HepG2 (cell line): ENCODE results near the gene SMIM11. TPM values are rescaled to one million over a fixed set of nuclear protein-coding genes. Genes with fewer than 3 reads are reported as not detected.

Source experiments
- AGO1 ChIP-seq: fragments of 200-400 bp; formaldehyde crosslinking; IDR thresholded peaks from 2 replicates; pipeline ENCODE4 v1.6.1; 2017; ENCODE audit warnings: mild to moderate bottlenecking, low read depth, low read length, moderate library complexity; ENCODE audit not compliant: poor library complexity, severe bottlenecking
- AGO2 ChIP-seq: fragments of 200-400 bp; formaldehyde crosslinking; optimal IDR thresholded peaks from 2 replicates; pipeline ENCODE3; 2017; ENCODE audit warnings: mild to moderate bottlenecking, low read depth, low read length, moderate library complexity
- ARID2 ChIP-seq: sonication (generic); formaldehyde crosslinking; IDR thresholded peaks from 2 replicates; pipeline ENCODE4 v1.8.1; 2022; ENCODE audit warnings: mild to moderate bottlenecking, missing genetic modification reagents, borderline replicate concordance
- CCAR2 ChIP-seq: fragments of 200-400 bp; formaldehyde crosslinking; optimal IDR thresholded peaks from 2 replicates; pipeline ENCODE3; 2018; ENCODE audit warnings: low read depth, mild to moderate bottlenecking, low read length, moderate library complexity
- CHD4 ChIP-seq: fragments of 200-600 bp; sonication (generic); IDR thresholded peaks from 2 replicates; pipeline ENCODE4 v1.7.0; 2017; ENCODE audit warnings: mild to moderate bottlenecking, low read length, borderline replicate concordance
- GTF3A ChIP-seq: sonication (generic); formaldehyde crosslinking; conservative IDR thresholded peaks from 2 replicates; pipeline ENCODE4 v1.4.0; 2020; ENCODE audit warnings: mild to moderate bottlenecking, missing genetic modification reagents
- HDAC2 ChIP-seq: sonication (generic); formaldehyde crosslinking; IDR thresholded peaks from 2 replicates; pipeline ENCODE4 v1.4.0; 2020; ENCODE audit warnings: missing genetic modification reagents
- HHEX ChIP-seq: IDR thresholded peaks from 2 replicates; pipeline ENCODE4 v1.6.1; 2016; ENCODE audit warnings: control low read depth
- HOXA3 ChIP-seq: sonication (generic); formaldehyde crosslinking; IDR thresholded peaks from 2 replicates; pipeline ENCODE4 v1.5.0; 2020; ENCODE audit warnings: missing genetic modification reagents
- KLF6 ChIP-seq: IDR thresholded peaks from 2 replicates; pipeline ENCODE4 v1.8.0; 2016; ENCODE audit warnings: missing biosample characterization, missing genetic modification reagents
- KMT2B ChIP-seq: IDR thresholded peaks from 2 replicates; pipeline ENCODE4 v1.6.1; 2016; ENCODE audit warnings: missing genetic modification reagents, missing compliant biosample characterization
- MBD4 ChIP-seq: IDR thresholded peaks from 2 replicates; pipeline ENCODE4 v1.6.1; 2012; ENCODE audit warnings: low read length, inconsistent platforms, borderline replicate concordance
- MBNL3 ChIP-seq: fragments of 250-450 bp; sonication (Bioruptor Pico); conservative IDR thresholded peaks from 2 replicates; pipeline ENCODE4 v1.8.0; 2022; ENCODE audit warnings: mild to moderate bottlenecking, inconsistent platforms
- MIER2 ChIP-seq: IDR thresholded peaks from 2 replicates; pipeline ENCODE4 v1.6.1; 2016; ENCODE audit warnings: missing biosample characterization, missing genetic modification reagents
- MTF2 ChIP-seq: sonication (generic); formaldehyde crosslinking; IDR thresholded peaks from 2 replicates; pipeline ENCODE4 v1.5.0; 2020; ENCODE audit warnings: missing genetic modification reagents, borderline replicate concordance
- NAIF1 ChIP-seq: sonication (generic); formaldehyde crosslinking; IDR thresholded peaks from 2 replicates; pipeline ENCODE4 v1.5.0; 2020; ENCODE audit warnings: mild to moderate bottlenecking, missing genetic modification reagents, borderline replicate concordance
- NR2C2 ChIP-seq: sonication (generic); formaldehyde crosslinking; IDR thresholded peaks from 2 replicates; pipeline ENCODE4 v1.4.0; 2020; ENCODE audit warnings: missing genetic modification reagents, mild to moderate bottlenecking, moderate library complexity, borderline replicate concordance
- PHF5A ChIP-seq: IDR thresholded peaks from one replicate; pipeline ENCODE4 v1.6.1; 2018; ENCODE audit warnings: low read depth, missing genetic modification reagents; ENCODE audit not compliant: unreplicated experiment
- SUZ12 ChIP-seq: fragments of 150-350 bp; IDR thresholded peaks from 2 replicates; pipeline ENCODE4 v1.6.1; 2014; ENCODE audit warnings: low read depth, low read length
- TBL1XR1 ChIP-seq: fragments of 150-350 bp; IDR thresholded peaks from 2 replicates; pipeline ENCODE4 v1.6.1; 2014; ENCODE audit warnings: borderline replicate concordance, low read length; ENCODE audit not compliant: partially characterized antibody
- U2AF2 ChIP-seq: fragments of 200-400 bp; formaldehyde crosslinking; IDR thresholded peaks from 2 replicates; pipeline ENCODE4 v1.6.1; 2017; ENCODE audit warnings: low read depth, mild to moderate bottlenecking, low read length
- ZBTB34 ChIP-seq: sonication (generic); formaldehyde crosslinking; IDR thresholded peaks from 2 replicates; pipeline ENCODE4 v1.8.0; 2022; ENCODE audit warnings: mild to moderate bottlenecking, missing genetic modification reagents
- ZFP36L1 ChIP-seq: sonication (generic); formaldehyde crosslinking; IDR thresholded peaks from 2 replicates; pipeline ENCODE4 v1.8.0; 2022; ENCODE audit warnings: mild to moderate bottlenecking, missing genetic modification reagents, moderate library complexity
- ZFP37 ChIP-seq: sonication (generic); formaldehyde crosslinking; IDR thresholded peaks from 2 replicates; pipeline ENCODE4 v1.4.0; 2020; ENCODE audit warnings: missing genetic modification reagents, borderline replicate concordance
- ZNF460 ChIP-seq: sonication (generic); formaldehyde crosslinking; IDR thresholded peaks from 2 replicates; pipeline ENCODE4 v1.5.1; 2020; ENCODE audit warnings: missing genetic modification reagents, mild to moderate bottlenecking, borderline replicate concordance
- ZNF674 ChIP-seq: sonication (generic); formaldehyde crosslinking; IDR thresholded peaks from 2 replicates; pipeline ENCODE4 v1.5.0; 2020; ENCODE audit warnings: low read depth, mild to moderate bottlenecking, missing genetic modification reagents
- ZNF710 ChIP-seq: sonication (generic); formaldehyde crosslinking; IDR thresholded peaks from 2 replicates; pipeline ENCODE4 v1.5.0; 2020; ENCODE audit warnings: mild to moderate bottlenecking, missing genetic modification reagents, borderline replicate concordance
- ZNF891 ChIP-seq: sonication (generic); formaldehyde crosslinking; IDR thresholded peaks from 2 replicates; pipeline ENCODE4 v1.5.0; 2020; ENCODE audit warnings: mild to moderate bottlenecking, missing genetic modification reagents
- ZSCAN31 ChIP-seq: sonication (generic); formaldehyde crosslinking; IDR thresholded peaks from 2 replicates; pipeline ENCODE4 v1.5.0; 2020; ENCODE audit warnings: low read depth, mild to moderate bottlenecking, missing genetic modification reagents
- polyA plus RNA-seq, 8 experiments: library from polyadenylated mRNA; depleted of rRNA in 3 of 8; stranded (reverse) in 7 of 8; unstranded in 1 of 8; fragments of >200 nt; fragmentation: Illumina TruSeq in 4 of 8; extraction: Trizol in 4 of 8; gene quantifications; 2 replicates each; pipeline versions ENCODE4 v1.2.1 to v1.2.3, GENCODE V29; 2011 to 2016; ENCODE audit warnings: low read depth in 4 of 8, missing spikeins in 1 of 8, mixed read lengths in 1 of 8; ENCODE audit not compliant: insufficient read depth in 1 of 8
- total RNA-seq, 5 experiments: library from RNA; depleted of rRNA; stranded (reverse); fragments of >200 nt; fragmentation: Illumina TruSeq; extraction: Trizol; gene quantifications; 2 replicates each; pipeline ENCODE4 v1.2.3, GENCODE V29; 2016; ENCODE audit warnings: low read depth in 1 of 5

Gene SMIM11
- total and polyA plus RNA-seq, 2 of the 13 experiments (the other 11 are each of a cell fraction or from before 2014, with no cell fraction given), result 6.4 to 18.9 TPM

- peak; percentile 66 for TF ChIP-seq TBL1XR1
- TF ChIP-seq CCAR2, result no peak
- no peak for TF ChIP-seq NAIF1 (CRISPR knock-in tag)
- TF ChIP-seq MBD4, result no peak
- TF ChIP-seq KMT2B, result peak; percentile 38; the same call in 1 of the 2 replicates
- no peak for TF ChIP-seq GTF3A
- no peak for TF ChIP-seq ZBTB34
- peak; percentile 92 for TF ChIP-seq NR2C2 (CRISPR knock-in tag)
- peak; percentile 53; the same call in 1 of the 2 replicates for TF ChIP-seq ZNF710
- TF ChIP-seq ZFP37 (CRISPR knock-in tag), result no peak
- peak; percentile 79 for TF ChIP-seq HOXA3 (CRISPR knock-in tag)
- peak; percentile 83; the same call in 1 of the 2 replicates for TF ChIP-seq HDAC2
- no peak; the same call in 1 of the 2 replicates for TF ChIP-seq ZNF460 (CRISPR knock-in tag)
- TF ChIP-seq CHD4, result no peak
- no peak for TF ChIP-seq U2AF2
- no peak for TF ChIP-seq SUZ12
- no peak for TF ChIP-seq AGO1
- no peak for TF ChIP-seq KLF6
- TF ChIP-seq ZSCAN31 (CRISPR knock-in tag), result no peak
- no peak for TF ChIP-seq PHF5A (CRISPR knock-in tag)
- TF ChIP-seq MBNL3 (CRISPR knock-in tag), result no peak
- no peak for TF ChIP-seq ZNF891 (CRISPR knock-in tag)
- no peak for TF ChIP-seq ZNF674
- TF ChIP-seq HHEX (CRISPR knock-in tag), result peak; percentile 54; the same call in 1 of the 2 replicates
- no peak for TF ChIP-seq MTF2
- no peak for TF ChIP-seq ZFP36L1 (CRISPR knock-in tag)
- TF ChIP-seq AGO2, result no peak
- TF ChIP-seq MIER2 (CRISPR knock-in tag), result no peak
- TF ChIP-seq ARID2 (CRISPR knock-in tag), result no peak
Observed at GRCh38 chr21:34372321-34372720, 3.0 kb upstream of the SMIM11 start (continued).
